Measurements from ENCODE around the gene SNCAIP.
"Not testable (repeated sequence)": the region's sequence is repeated elsewhere in the genome, so short reads cannot be mapped to it uniquely, and the experiment has no call there.

The SNCAIP gene

GRCh38 chr5:122470365-122470764, 158.3 kb downstream of the SNCAIP start:
- no peak for DNase-seq

DNA sequence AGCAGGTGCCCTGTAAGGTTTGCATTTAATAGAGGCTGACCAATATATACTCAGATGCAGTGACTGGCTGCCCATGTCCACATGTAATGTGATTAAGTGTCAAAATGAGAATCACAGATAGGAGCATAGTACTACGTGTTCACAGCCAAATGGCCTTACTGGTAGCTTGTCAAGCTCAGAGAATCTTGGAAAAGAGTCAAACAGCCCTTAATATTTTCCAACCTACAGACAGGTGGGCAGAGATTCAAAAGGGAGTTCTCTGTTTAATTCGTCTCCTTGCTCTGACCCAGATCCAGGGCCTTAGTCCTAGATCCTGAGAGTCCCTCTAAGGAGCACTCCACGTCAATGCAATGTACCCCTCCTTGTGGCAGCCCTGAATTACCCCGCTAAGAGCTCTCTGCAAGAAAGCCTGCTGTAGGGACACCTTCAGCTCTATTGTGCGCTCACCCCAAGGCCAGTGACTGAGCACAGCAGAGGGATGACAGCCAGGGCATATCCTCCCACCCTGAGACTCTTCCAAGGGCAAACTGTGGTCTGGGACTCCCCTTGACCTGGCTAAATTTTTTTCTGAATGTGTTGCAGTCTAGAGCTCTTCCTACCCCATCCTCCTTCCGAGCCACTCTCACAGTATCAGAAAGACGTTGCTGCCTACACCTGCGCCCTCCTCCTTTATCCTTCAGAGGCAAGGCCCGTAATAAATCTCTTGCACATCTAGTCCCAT, 159.2 kb downstream of the SNCAIP start:
- no peak for DNase-seq

DNA sequence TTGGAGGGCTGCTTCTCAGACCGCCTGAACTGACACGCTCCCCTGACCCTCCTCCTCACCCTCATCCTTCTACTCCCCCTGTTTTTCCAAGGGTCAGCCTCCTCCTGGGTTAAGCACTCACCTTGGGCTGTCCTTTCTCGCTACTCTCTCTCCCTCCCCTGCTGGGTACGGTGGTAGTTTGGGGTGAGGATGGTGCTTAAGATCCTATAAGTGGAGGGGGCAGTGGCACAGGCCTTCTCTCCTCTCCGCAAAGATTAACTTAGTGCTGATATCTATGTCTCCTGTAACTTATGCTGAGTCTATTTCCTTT, 159.7 kb downstream of the SNCAIP start:
- DNase-seq: no peak

GRCh38 chr5:122473138-122473843, 161.3 kb downstream of the SNCAIP start:
- no peak for DNase-seq

GRCh38 chr5:122473941-122474340, 161.9 kb downstream of the SNCAIP start:
- no peak for DNase-seq

GRCh38 chr5:122478741-122479442, 166.9 kb downstream of the SNCAIP start:
- no peak for DNase-seq

- DNase-seq: no peak
Measured at GRCh38 chr5:122480146-122480545, 168.1 kb downstream of the SNCAIP start.

- no peak for DNase-seq
Measured at GRCh38 chr5:122484103-122484502, 172.1 kb downstream of the SNCAIP start.

DNA sequence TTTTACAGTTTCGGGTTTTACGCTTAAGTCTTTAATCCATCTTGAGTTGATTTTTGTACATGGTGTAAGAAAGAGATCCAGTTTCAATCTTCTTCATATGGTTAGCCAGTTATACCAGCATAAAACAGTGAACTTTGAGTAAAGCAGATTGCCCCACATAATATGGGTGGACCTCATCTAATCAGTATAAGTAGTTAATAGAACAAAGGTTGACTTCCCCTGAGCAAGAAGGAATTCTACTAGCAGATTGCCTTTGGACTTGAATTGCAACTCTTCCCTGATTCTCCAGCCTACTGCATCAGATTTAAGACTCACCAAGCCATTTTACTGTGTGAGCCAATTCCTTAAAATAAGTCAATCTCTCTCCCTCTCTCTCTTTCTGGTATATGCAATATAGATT, 173.2 kb downstream of the SNCAIP start:
- no peak for DNase-seq

- not testable (repeated sequence) for DNase-seq
Measured at GRCh38 chr5:122486616-122487015, 174.6 kb downstream of the SNCAIP start.

DNA sequence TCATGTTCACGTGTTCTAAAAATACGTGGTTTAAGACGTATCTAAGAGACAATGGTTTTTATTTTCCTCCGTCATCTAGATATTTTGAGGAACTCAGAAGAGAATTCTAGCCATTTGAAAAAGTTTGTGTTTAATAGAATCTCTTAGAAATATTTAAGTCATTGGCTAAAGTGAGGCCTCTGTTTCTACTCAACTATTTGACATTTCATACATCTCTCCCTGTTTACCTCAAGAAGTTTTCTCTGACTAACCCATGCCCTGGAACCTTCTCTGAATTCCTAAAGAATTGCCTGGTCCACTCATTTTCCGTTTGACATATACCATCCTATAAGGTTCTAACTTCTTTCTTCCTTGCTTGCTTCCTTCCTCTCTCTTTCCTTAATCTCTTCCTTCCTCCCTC, 178.7 kb downstream of the SNCAIP start:
- no peak for DNase-seq

DNA sequence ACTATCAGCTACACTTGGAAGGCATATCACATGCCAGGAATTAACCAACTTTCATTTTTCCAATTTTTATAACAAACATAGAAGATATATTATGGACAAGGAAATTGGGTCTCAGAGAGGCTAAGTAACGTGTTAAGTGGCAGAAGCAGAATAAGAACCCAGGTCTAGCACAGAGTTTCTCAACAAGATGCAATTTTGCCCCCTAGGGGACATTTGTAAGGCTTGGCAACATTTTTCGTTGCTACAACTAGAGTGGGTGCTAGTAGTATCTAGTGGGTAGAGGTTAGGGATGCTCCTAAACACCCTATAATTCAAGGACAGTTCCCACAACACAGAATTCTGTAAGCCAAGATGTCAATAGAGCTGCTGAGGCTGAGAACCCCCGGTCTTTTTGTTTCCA, 180.6 kb downstream of the SNCAIP start:
- peak in 1 of 5 experiments; percentile 1 for DNase-seq

GRCh38 chr5:122493091-122494021, 181.3 kb downstream of the SNCAIP start:
- no peak for DNase-seq

GRCh38 chr5:122494109-122494508, 182.1 kb downstream of the SNCAIP start:
- no peak for DNase-seq

DNA sequence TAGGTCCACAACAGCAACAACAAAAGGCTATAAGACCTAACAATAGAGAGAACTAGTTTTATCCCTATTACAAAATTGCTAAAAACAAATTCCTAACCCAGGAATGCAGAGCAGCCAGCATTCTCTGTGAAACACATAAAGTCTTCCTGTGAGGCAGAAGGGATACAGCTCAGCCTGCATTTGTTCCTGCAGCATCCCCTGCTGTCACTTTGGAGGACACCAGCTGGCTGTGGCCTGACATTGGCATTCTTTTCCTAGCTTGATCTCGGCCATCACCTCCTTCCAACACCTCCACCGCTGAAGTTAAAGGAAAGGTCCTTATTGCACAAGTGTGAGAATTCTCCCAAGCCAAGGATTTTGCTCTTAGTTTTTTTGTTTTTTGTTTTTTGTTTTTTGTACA, 186.1 kb downstream of the SNCAIP start:
- DNase-seq: no peak

DNA sequence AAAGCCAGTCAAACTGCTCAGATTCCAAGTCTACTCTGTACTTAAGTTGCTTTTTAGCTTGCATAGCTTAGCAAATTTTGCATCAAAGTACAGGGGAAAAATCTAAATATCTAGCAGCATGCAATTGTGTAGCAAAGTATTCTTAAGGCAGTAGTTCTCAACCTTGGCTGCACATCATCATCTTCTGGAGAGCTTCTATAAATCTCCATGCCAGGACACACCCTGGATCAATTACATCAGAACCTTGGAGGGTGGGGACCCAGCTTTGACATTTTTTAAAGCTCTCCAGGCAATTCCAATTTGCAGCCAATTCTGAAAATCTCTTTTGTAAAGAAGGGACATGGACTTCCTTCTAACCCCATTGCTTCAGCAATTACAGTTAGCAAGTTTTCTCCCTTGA, 187.5 kb downstream of the SNCAIP start:
- DNase-seq: no peak

DNA sequence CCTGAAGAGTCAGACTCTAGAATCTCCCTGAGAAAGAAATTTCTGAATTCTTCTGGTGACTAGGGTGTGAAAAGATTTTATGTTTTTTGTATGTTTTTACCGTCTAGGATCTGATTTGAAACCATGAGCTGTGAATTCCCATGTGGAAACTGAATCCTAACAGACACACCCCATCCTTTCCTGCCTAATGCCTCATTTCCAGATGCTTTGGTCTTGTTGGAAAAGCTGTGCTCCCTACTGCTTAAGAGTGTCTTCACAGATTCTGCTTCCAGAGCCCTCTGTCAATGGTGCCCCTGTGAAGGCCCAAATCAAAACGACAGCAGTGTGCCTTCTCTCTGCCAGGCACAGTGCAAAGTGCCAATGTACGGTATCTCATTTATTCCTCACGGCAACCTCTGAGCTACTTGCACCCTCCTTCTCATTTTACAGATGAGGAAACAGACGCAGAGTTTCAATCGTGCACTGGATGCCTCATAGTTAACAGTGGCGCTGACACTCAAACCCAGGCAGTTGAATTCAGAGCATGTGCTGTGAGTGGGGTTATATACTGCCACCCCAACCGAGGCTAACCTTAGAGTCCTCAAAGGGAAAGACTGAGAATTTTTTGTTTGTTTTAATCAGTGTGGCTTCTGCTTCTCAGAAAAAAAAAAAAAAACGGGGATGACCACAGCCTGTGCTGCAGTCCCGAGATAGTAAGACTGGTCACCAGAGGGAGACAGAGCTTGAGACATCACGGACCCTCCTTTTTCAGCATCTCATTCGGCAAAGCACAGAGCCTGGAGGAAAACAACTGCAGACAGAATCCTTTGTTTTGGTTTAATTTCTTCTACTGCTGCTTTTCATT, 188.4 kb downstream of the SNCAIP start:
- DNase-seq: peak in 1 of 5 experiments; percentile 9

DNA sequence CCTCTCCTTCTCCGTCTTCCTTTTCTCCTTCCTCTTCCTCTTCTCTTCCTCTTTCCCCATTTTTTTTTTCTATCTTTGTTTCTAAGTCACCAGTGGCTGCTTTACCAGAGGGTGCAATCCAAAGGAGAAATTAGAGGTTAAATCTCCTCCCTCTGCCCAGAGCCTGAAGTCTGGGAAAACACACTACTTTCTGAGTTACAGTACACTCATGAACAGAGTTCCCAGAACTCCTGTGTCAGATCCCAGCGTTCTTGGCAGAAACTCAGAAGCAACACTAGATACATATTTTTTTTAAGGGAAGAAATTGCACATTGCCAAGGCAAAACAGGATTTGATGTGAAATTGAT, 189.0 kb downstream of the SNCAIP start:
- DNase-seq: no peak

DNA sequence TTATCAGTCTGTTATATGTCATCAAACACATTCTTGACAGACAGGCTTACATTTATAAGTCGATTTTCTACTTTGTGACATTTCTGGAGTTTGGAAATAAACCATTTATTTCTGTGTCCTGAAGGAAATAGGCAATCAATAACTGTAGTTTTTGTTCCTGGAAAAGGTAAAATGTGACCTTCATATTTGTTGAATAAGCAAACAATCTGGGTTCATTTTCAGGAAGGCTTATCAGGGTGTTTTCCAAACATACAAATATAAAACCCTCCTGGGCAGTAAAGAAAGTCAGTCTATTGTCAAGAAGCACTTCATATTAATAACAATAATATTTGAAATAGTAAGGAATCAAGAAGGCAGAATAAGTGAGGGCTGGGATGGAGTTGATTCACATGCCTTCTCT, 195.0 kb downstream of the SNCAIP start:
- DNase-seq: no peak

- DNase-seq: no peak
Measured at GRCh38 chr5:122507581-122507980, 195.5 kb downstream of the SNCAIP start.

DNA sequence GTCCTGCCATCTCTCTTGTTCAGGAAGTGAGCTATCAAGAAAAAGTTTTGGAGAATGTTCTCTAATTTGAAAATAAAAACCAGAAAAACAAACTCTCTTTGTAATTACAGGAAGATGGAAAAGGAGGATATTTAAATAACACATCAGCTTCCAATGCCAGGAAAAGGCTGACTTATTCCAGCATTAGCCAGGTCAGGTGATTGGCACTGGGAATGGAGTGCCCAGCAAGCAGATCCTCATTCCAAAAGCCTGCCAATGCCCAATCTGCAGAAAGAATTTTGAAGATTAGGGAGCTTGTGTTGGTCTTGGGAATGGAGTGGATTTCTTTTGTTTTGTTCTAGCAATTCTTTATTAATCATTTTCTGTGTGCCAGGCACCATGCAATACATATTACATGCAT, 196.6 kb downstream of the SNCAIP start:
- no peak for DNase-seq
